H9 (cell line): ENCODE measurements around the gene IL11RA. TPM values are rescaled to one million over a fixed set of nuclear protein-coding genes. Genes with fewer than 3 reads are reported as not detected.

Experiments
- DNase-seq: peaks from one replicate; pipeline ENCODE4 v3.0.0-alpha.2; 2017
- H2AFZ ChIP-seq: one replicate; pipeline ENCODE4 v1.6.1; 2013; ENCODE audit warnings: mild to moderate bottlenecking, low read length, control low read depth, moderate library complexity
- H2AK5ac ChIP-seq: 2 replicates; pipeline ENCODE4 v1.6.1; 2013; ENCODE audit warnings: low read length, control low read depth, mixed read lengths; ENCODE audit not compliant: insufficient read length
- H2BK120ac ChIP-seq: one replicate; pipeline ENCODE4 v1.6.1; 2013; ENCODE audit warnings: low read depth, mild to moderate bottlenecking, low read length, control low read depth, inconsistent platforms; ENCODE audit not compliant: poor library complexity, severe bottlenecking
- H2BK12ac ChIP-seq: 2 replicates; pipeline ENCODE4 v1.6.1; 2013; ENCODE audit warnings: low read length, control low read depth, mixed read lengths, low read depth; ENCODE audit not compliant: insufficient read length
- H2BK15ac ChIP-seq: 2 replicates; pipeline ENCODE4 v1.6.1; 2013; ENCODE audit warnings: low read depth, low read length, control low read depth
- H2BK20ac ChIP-seq: one replicate; pipeline ENCODE4 v1.6.1; 2013; ENCODE audit warnings: low read depth, mild to moderate bottlenecking, low read length, control low read depth, inconsistent platforms; ENCODE audit not compliant: poor library complexity, severe bottlenecking
- H2BK5ac ChIP-seq: 2 replicates; pipeline ENCODE4 v1.6.1; 2013; ENCODE audit warnings: low read length, control low read depth, mixed read lengths; ENCODE audit not compliant: insufficient read length
- H3K14ac ChIP-seq: 2 replicates; pipeline ENCODE4 v1.6.1; 2013; ENCODE audit warnings: low read length, control low read depth; ENCODE audit not compliant: insufficient read depth
- H3K18ac ChIP-seq: 2 replicates; pipeline ENCODE4 v1.6.1; 2013; ENCODE audit warnings: low read depth, mild to moderate bottlenecking, mixed read lengths, low read length, control low read depth; ENCODE audit not compliant: insufficient read length
- H3K23ac ChIP-seq: 2 replicates; pipeline ENCODE4 v1.6.1; 2013; ENCODE audit warnings: low read length, control low read depth, mixed read lengths, low read depth; ENCODE audit not compliant: insufficient read length
- H3K23me2 ChIP-seq: 2 replicates; pipeline ENCODE4 v1.6.1; 2013; ENCODE audit warnings: low read depth, mild to moderate bottlenecking, mixed read lengths, low read length, control low read depth; ENCODE audit not compliant: insufficient read length, poor library complexity, severe bottlenecking
- H3K27ac ChIP-seq: 2 replicates; pipeline ENCODE4 v1.5.1; 2013; ENCODE audit warnings: low read length, control low read depth, mixed read lengths, low read depth; ENCODE audit not compliant: insufficient read length
- H3K27me3 ChIP-seq: 2 replicates; pipeline ENCODE4 v1.6.1; 2013; ENCODE audit warnings: low read length, control low read depth, inconsistent platforms; ENCODE audit not compliant: insufficient read depth
- H3K4ac ChIP-seq: 2 replicates; pipeline ENCODE4 v1.6.1; 2013; ENCODE audit warnings: low read depth, mild to moderate bottlenecking, control low read depth, inconsistent platforms, low read length, moderate library complexity
- H3K4me1 ChIP-seq: 2 replicates; pipeline ENCODE4 v1.6.1; 2013; ENCODE audit warnings: low read length, control low read depth, inconsistent platforms; ENCODE audit not compliant: insufficient read depth
- H3K4me2 ChIP-seq: 2 replicates; pipeline ENCODE4 v1.6.1; 2013; ENCODE audit warnings: low read length, control low read depth, mixed read lengths; ENCODE audit not compliant: insufficient read length, insufficient read depth
- H3K56ac ChIP-seq: 2 replicates; pipeline ENCODE4 v1.6.1; 2013; ENCODE audit warnings: low read depth, mild to moderate bottlenecking, mixed read lengths, low read length, control low read depth; ENCODE audit not compliant: insufficient read length
- H3K79me1 ChIP-seq: 2 replicates; pipeline ENCODE4 v1.6.1; 2013; ENCODE audit warnings: low read depth, mild to moderate bottlenecking, moderate library complexity, low read length, control low read depth, inconsistent platforms; ENCODE audit not compliant: insufficient read depth, poor library complexity, severe bottlenecking
- H3K79me2 ChIP-seq: 2 replicates; pipeline ENCODE4 v1.6.1; 2013; ENCODE audit warnings: low read length, control low read depth, inconsistent platforms; ENCODE audit not compliant: insufficient read depth
- H3K9ac ChIP-seq: 2 replicates; pipeline ENCODE4 v1.6.1; 2013; ENCODE audit warnings: low read length, control low read depth, mixed read lengths; ENCODE audit not compliant: insufficient read length; ENCODE audit errors: extremely low read depth
- H3K9me3 ChIP-seq: one replicate; pipeline ENCODE4 v1.6.1; 2013; ENCODE audit warnings: low read depth, low read length, inconsistent platforms; ENCODE audit not compliant: control insufficient read depth
- H3T11ph ChIP-seq: one replicate; pipeline ENCODE4 v1.6.1; 2013; ENCODE audit warnings: mild to moderate bottlenecking, low read length, control low read depth, inconsistent platforms
- H4K20me1 ChIP-seq: one replicate; pipeline ENCODE4 v1.6.1; 2013; ENCODE audit not compliant: control insufficient read depth, insufficient read length, insufficient read depth
- H4K5ac ChIP-seq: 2 replicates; pipeline ENCODE4 v1.6.1; 2013; ENCODE audit warnings: low read depth, mild to moderate bottlenecking, mixed read lengths, low read length, control low read depth; ENCODE audit not compliant: insufficient read length
- H4K8ac ChIP-seq: replicated peaks from 2 replicates; pipeline ENCODE4 v1.6.1; 2013; ENCODE audit warnings: low read length, control low read depth, mixed read lengths, low read depth; ENCODE audit not compliant: insufficient read length
- H4K91ac ChIP-seq: 2 replicates; pipeline ENCODE4 v1.6.1; 2013; ENCODE audit warnings: low read depth, mild to moderate bottlenecking, moderate library complexity, mixed read lengths, low read length, control low read depth; ENCODE audit not compliant: insufficient read length
- H3K27ac Mint-ChIP-seq, 3 experiments: 2 replicates in 2 of 3; 3 replicates in 1 of 3; pipeline ENCODE4 v1.8.0; 2020 to 2021; ENCODE audit warnings: mixed read lengths in 3 of 3, mild to moderate bottlenecking in 1 of 3, moderate library complexity in 1 of 3
- H3K27me3 Mint-ChIP-seq: 2 replicates; pipeline ENCODE4 v1.8.0; 2021; ENCODE audit warnings: low read depth, mild to moderate bottlenecking, moderate library complexity, mixed read lengths
- H3K36me3 Mint-ChIP-seq, 3 experiments: 2 replicates in 2 of 3; 3 replicates in 1 of 3; pipeline ENCODE4 v1.8.0; 2020 to 2021; ENCODE audit warnings: low read depth in 3 of 3, mixed read lengths in 3 of 3; ENCODE audit not compliant: insufficient read depth in 1 of 3
- H3K4me1 Mint-ChIP-seq, 2 experiments: 2 replicates each; pipeline ENCODE4 v1.8.0; 2020; ENCODE audit warnings: mixed read lengths in 2 of 2
- H3K4me3 Mint-ChIP-seq, 2 experiments: 2 replicates in 1 of 2; 3 replicates in 1 of 2; pipeline ENCODE4 v1.8.0; 2020 to 2021; ENCODE audit warnings: mild to moderate bottlenecking in 2 of 2, mixed read lengths in 2 of 2, moderate library complexity in 1 of 2
- H3K9me3 Mint-ChIP-seq, 2 experiments: 2 replicates in 1 of 2; 3 replicates in 1 of 2; pipeline ENCODE4 v1.8.0; 2020; ENCODE audit warnings: mild to moderate bottlenecking in 2 of 2, mixed read lengths in 2 of 2, moderate library complexity in 1 of 2
- CTCF ChIP-seq: fragments of 200-600 bp; sonication (generic); conservative IDR thresholded peaks from 3 replicates; pipeline ENCODE4 v1.8.0; 2021; ENCODE audit warnings: antibody characterized with exemption, mild to moderate bottlenecking
- total RNA-seq: library from RNA; stranded (reverse); gene quantifications from 2 replicates; pipeline ENCODE4 v1.2.1, GENCODE V29; 2021

IL11RA gene
- total RNA-seq, 1 experiment from 2014 or later = 8.7 TPM

- peaks cover 3% of the 10 kb centered on the region; the same call in 1 of the 2 replicates for H3K27me3 ChIP-seq
- H2BK20ac ChIP-seq = no peak overlapping the region
- no peak overlapping the region for H2AK5ac ChIP-seq
- no peak overlapping the region for H3K4me3 Mint-ChIP-seq
- H3K27me3 Mint-ChIP-seq = peaks cover 21% of the 10 kb centered on the region
- no peak overlapping the region for H3K27ac ChIP-seq
- H4K91ac ChIP-seq = no peak overlapping the region
- H2BK120ac ChIP-seq = no peak overlapping the region
- H3K79me2 ChIP-seq = no peaks in the 10 kb centered on the region
- no peak overlapping the region for H2BK12ac ChIP-seq
- peaks cover 3 to 4% of the 10 kb centered on the region in 2 experiments; a peak in 3 of 4 replicates for H3K4me1 Mint-ChIP-seq
- H3K18ac ChIP-seq = no peak overlapping the region
- H3K14ac ChIP-seq = no peak overlapping the region
- no peak overlapping the region for H4K8ac ChIP-seq
- no peaks in the 10 kb centered on the region for H3K23me2 ChIP-seq
- no peak overlapping the region for H2AFZ ChIP-seq
- H4K5ac ChIP-seq = no peak overlapping the region
- no peaks in the 10 kb centered on the region for H3K79me1 ChIP-seq
- H3K36me3 Mint-ChIP-seq = no peaks in the 10 kb centered on the region; a peak in 1 of 7 replicates
- no peak overlapping the region for H3K9ac ChIP-seq
- no peak overlapping the region for H3T11ph ChIP-seq
- H2BK5ac ChIP-seq = no peak overlapping the region
- no peak overlapping the region for H3K4ac ChIP-seq
- H3K4me1 ChIP-seq = no peaks in the 10 kb centered on the region
- no peaks in the 10 kb centered on the region for H3K9me3 ChIP-seq
- no peak overlapping the region for H2BK15ac ChIP-seq
- H3K9me3 Mint-ChIP-seq = no peaks in the 10 kb centered on the region
- TF ChIP-seq CTCF = no peak
- no peak overlapping the region for H3K56ac ChIP-seq
- DNase-seq = no peak
- no peak overlapping the region for H3K4me2 ChIP-seq
- no peaks in the 10 kb centered on the region for H4K20me1 ChIP-seq
- no peak overlapping the region for H3K23ac ChIP-seq
- H3K27ac Mint-ChIP-seq = no peak overlapping the region
These were observed 42.8 kb downstream of the IL11RA start for GRCh38 chr9:34694811-34695210.
